GM19468 (cell line): ENCODE data around the gene FIZ1.

Experiments
- ATAC-seq: cut with Tn5 transposase; IDR thresholded peaks from one replicate; pipeline ENCODE4 v1.9.1; 2021; ENCODE audit warnings: mild to moderate bottlenecking, moderate library complexity, moderate number of reproducible peaks; ENCODE audit not compliant: unreplicated experiment; ENCODE audit errors: extremely low read depth

Gene FIZ1

DNA sequence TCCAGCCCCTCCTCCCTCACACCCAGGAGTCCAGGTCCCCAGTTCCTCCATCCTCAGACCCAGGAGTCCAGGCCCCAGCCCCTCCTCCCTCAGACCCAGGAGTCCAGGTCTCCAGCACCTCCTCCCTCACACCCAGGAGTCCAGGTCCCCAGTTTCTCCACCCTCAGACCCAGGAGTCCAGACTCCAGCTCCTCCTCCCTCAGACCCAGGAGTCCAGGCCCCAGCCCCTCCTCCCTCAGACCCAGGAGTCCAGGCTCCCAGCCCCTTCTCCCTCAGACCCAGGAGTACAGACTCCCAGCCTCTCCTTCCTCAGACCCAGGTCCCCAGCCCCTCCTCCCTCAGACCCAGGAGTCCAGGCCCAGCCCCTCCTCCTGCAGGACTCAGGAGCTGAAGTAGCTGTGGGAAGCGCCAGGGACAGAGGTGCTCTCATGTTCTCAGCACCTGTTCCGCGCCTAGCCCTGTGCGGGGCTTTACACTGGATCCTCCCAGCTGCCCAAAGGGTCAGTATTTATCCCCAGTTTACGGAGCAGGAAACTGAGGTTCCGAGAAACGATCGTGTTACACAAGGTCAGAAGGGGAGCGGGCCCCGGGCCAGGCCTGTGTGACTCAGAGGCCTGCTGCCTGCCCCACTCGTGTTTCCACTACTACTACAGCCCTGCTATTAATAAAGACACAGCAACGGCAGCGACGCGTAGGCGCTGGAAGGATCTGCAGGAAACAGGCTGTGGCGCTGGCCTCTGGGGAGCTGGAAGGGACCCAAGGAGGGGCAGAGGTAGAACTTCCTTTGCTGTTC lies 52.3 kb downstream of the FIZ1 start:
- ATAC-seq = no peak

DNA sequence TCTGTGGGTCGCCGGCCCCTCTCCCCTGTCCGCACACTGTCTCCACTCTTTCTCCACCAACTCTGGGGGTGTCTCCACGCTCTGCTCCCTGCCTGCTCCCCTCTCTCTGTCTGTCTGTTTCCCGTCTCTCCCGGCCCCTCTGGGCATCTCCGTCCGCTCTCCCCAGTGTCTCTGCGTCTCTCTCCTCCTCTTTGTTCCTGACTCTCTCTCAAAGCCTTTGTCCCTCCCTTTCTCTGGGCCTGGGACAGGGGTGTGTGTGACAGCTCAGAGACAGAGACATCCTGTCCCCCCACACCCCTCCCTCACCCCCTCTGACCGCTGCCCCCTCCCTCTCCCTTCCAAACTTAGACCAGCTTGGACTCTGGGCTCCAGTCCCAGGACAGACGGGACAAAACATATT lies 53.3 kb downstream of the FIZ1 start:
- ATAC-seq = no peak

DNA sequence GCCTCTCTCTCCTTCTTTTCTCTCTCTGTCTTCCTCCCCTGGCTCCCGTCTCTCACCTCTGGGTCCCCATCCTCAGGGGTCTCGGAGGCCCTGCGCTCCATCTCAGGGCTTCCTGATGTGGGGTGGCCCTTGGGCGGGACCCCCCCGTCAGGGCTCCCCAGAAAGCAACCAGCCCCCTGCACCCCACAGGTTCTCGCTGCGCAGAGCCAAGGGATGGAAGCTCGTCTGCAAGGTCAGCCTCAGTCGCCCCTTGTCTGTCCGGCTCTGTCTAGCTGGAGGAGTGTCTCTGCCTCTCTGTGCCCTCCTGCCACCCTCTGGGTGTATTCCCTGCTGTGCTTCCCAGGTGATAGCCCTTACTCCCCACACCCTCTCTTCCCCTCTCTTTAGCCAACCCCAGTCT lies 53.9 kb downstream of the FIZ1 start, which contains the start of gene SBK3:
Gene SBK3, minus strand, starts transcription at position 101 of the 400 bp plus-strand sequence. Its CDS starts 0 bp downstream, at position 101.
- no peak for ATAC-seq

DNA sequence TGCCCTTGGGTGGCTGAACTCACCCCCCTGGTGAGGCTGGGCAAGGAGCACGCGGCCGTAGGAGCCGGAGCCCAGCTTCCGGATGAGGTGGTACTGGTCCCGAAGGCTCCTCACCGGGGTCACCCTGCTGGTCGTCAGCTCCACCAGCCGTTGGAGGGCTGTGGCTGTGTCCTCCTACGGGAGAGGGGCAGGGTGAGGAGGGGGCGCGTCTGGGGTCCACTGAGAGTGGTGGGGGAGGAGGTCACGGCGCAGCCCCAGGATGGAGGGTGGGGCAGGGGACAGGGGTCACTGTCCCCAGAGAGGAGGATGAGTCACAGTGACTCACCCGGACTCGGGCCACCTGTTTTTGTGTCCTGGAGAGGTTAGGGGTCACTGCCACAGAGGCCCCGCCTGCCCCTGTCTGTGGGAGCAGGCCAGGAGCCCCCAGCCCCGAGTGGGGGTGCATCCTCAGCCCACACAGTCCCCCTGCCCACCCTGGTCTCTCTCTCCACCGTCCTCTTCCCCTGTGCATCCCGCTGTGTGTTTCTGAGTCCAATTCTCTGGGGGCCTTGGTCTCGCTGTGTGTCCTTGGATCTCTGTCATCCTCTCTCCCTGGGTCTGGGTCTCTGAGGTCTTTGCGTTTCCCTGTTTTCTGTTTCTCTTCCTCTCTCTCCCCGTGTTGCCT lies 54.4 kb downstream of the FIZ1 start:
- ATAC-seq = no peak

DNA sequence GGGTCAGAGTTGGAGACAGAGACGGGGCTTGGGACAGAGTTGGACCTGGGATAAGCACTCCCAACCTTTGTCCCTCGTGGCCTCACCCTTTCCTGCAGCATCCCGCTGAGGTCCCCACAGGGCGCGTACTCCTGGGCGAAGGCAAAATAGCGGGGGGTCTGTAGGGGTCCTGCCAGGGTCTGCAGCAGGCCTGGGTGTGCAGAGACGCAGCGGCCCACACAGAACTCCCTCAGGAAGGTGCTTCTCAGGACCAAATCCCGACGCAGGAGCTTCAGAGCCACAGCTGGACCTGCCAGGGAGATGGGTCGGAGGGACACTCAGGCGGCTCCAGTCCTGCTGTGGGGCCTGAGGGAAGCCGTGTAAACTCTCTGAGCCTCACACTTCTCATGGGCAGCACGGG lies 55.3 kb downstream of the FIZ1 start:
- ATAC-seq = no peak

DNA sequence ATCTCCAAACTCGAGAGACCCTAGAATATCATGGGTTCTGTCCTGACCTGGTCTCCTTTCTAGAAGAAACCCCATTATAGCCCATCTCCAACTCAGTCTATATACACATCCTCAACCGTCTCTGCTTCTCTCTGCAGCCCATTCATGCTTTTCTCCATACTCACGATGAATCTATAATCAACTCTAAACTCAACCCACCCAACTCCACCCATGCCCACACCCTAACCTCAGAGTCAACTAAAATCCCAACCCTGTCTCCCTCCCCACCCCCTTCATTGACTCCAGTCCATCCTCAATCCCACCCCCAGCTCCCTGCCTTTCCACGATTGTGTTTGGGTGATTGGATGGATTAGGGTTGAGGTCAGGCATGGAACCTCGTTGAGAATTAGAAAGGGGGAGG lies 55.8 kb downstream of the FIZ1 start:
- no peak for ATAC-seq

DNA sequence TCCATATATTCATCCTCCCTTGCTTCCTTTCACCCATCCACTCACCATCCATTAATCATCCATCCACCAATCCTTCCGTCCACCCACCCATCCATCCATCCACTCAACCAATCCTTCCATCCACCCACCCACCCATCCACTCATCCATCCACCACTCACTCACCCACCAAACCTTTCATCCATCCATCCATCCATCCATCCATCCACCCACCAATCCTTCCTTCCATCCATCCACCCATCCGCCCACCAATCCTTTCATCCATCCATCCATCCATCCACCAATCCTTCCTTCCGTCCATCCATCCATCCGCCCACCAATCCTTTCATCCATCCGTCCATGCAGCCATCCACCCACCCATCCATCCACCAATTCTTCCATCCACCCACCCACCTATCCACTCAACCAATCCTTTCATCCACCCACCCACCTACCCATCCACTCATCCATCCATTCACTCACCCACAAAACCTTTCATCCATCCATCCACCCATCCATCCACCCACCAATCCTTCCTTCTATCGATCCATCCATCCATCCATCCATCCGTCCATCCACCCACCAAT lies 56.9 kb downstream of the FIZ1 start:
- ATAC-seq = no peak
